ENCODE results near the gene PUS1. TPM values are rescaled to one million over a fixed set of nuclear protein-coding genes. Genes with fewer than 3 reads are reported as not detected.
A peak's percentile ranks its signal among the peaks of the same experiment; 100 is the strongest.

The PUS1 gene
- total RNA-seq, 1 experiment from 2014 or later, result 117 TPM

DNA sequence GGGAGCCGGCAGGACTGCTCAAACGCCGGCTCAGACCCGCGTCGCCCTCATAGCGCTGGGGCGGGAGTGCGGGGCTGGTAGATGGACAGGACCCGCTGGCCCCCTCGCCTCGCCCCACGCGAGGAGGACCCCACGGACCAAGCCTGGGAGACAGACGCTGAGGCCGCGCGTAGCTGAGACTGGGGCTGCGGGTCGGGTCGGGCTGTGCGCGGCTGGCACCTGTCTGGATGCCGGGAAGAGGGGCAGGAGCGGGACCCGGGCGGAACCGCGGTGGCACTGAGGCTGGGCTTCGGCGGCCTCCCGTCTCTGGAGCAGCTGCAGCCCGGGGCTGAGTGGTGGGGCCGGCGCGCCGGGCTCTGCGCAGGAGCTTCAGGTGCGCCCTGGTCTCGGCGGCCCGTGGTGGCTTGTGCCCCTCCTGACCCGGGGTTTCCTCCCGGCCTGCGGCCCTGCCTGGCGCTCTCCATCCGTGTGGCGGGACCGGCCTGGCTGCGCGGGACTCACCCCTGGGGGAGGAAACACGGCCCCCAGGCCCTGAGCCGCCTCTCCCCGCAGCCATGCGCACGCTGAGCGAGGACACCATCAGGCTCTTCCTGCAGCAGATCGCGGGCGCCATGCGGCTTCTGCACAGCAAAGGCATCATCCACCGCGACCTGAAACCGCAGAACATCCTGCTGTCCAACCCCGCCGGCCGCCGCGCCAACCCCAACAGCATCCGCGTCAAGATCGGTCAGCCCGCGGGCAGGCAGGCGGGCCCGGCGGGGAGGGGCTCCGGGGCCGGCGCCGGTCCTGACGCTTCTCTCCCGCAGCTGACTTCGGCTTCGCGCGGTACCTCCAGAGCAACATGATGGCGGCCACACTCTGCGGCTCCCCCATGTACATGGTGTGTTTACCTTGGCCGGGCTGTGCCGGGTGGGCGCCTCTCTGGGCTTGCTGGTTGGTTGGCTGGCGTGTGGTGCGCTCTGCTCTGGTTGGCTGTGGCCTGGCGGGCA, 20.7 kb upstream of the PUS1 start:
- Histone ChIP-seq H3K14ac (ENCODE audit: insufficient read depth, low read length) (no peak overlapping the region; the same call in 1 of the 2 replicates), H4K91ac (ENCODE audit: insufficient read length, low read depth, low read length) (no peak overlapping the region), H2AFZ (ENCODE audit: low read length) (no peak overlapping the region), H2AK5ac (ENCODE audit: insufficient read length, low read length) (no peak overlapping the region), H3K56ac (ENCODE audit: insufficient read length, low read depth, low read length) (no peak overlapping the region), H3K4me1 (ENCODE audit: insufficient read depth, low read length) (no peaks in the 10 kb centered on the region), H3K9me3 (ENCODE audit: control insufficient read depth, low read depth, low read length) (no peaks in the 10 kb centered on the region), H2BK12ac (ENCODE audit: insufficient read length, low read depth, low read length) (no peak overlapping the region), H3K23me2 (ENCODE audit: insufficient read length, low read depth, low read length, poor library complexity, severe bottlenecking) (no peaks in the 10 kb centered on the region), H3K4ac (ENCODE audit: low read depth, low read length) (no peak overlapping the region), H2BK20ac (ENCODE audit: low read depth, low read length, poor library complexity, severe bottlenecking) (no peak overlapping the region), H3K27me3 (ENCODE audit: insufficient read depth, low read length) (no peaks in the 10 kb centered on the region), H4K5ac (ENCODE audit: insufficient read length, low read depth, low read length) (no peak overlapping the region), H3K4me2 (ENCODE audit: insufficient read depth, insufficient read length, low read length) (no peak overlapping the region), H3K79me1 (ENCODE audit: insufficient read depth, low read depth, low read length, poor library complexity, severe bottlenecking) (no peaks in the 10 kb centered on the region), H3K9ac (ENCODE audit: extremely low read depth, insufficient read length, low read length) (no peak overlapping the region), H3K23ac (ENCODE audit: insufficient read length, low read depth, low read length) (no peak overlapping the region), H2BK120ac (ENCODE audit: low read depth, low read length, poor library complexity, severe bottlenecking) (no peak overlapping the region), H4K20me1 (ENCODE audit: control insufficient read depth, insufficient read depth, insufficient read length) (no peaks in the 10 kb centered on the region), H3K18ac (ENCODE audit: insufficient read length, low read depth, low read length) (no peak overlapping the region), H2BK5ac (ENCODE audit: insufficient read length, low read length) (no peak overlapping the region), H3K27ac (ENCODE audit: insufficient read length, low read depth, low read length) (no peak overlapping the region), H2BK15ac (ENCODE audit: low read depth, low read length) (no peak overlapping the region), H3T11ph (ENCODE audit: low read length) (no peak overlapping the region), H4K8ac (replicated peaks; ENCODE audit: insufficient read length, low read depth, low read length) (no peak overlapping the region), H3K79me2 (ENCODE audit: insufficient read depth, low read length) (no peaks in the 10 kb centered on the region; the same call in 1 of the 2 replicates)
- no peak overlapping the region for H3K4me3 Mint-ChIP-seq
- WGBS (ENCODE audit: extremely low coverage, insufficient read length, low lambda C conversion rate), result no CpG with 5 or more reads among the region's 96 CpGs
- TF ChIP-seq, protein P1, sequence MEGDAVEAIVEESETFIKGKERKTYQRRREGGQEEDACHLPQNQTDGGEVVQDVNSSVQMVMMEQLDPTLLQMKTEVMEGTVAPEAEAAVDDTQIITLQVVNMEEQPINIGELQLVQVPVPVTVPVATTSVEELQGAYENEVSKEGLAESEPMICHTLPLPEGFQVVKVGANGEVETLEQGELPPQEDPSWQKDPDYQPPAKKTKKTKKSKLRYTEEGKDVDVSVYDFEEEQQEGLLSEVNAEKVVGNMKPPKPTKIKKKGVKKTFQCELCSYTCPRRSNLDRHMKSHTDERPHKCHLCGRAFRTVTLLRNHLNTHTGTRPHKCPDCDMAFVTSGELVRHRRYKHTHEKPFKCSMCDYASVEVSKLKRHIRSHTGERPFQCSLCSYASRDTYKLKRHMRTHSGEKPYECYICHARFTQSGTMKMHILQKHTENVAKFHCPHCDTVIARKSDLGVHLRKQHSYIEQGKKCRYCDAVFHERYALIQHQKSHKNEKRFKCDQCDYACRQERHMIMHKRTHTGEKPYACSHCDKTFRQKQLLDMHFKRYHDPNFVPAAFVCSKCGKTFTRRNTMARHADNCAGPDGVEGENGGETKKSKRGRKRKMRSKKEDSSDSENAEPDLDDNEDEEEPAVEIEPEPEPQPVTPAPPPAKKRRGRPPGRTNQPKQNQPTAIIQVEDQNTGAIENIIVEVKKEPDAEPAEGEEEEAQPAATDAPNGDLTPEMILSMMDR (conservative IDR thresholded peaks at IDR 0.05), result no peak
- no peaks in the 10 kb centered on the region for H3K9me3 Mint-ChIP-seq
- H3K27ac Mint-ChIP-seq, result peak overlapping the region in 1 of 3 experiments; percentile 68; a peak in 1 of 7 replicates
- H3K27me3 Mint-ChIP-seq (ENCODE audit: low read depth), result no peaks in the 10 kb centered on the region
- H3K36me3 Mint-ChIP-seq (ENCODE audit: insufficient read depth in 1 of 3, low read depth in 3 of 3), result peaks cover 12 to 34% (median 28%) of the 10 kb centered on the region in 3 experiments; a peak in 6 of 7 replicates
- H3K4me1 Mint-ChIP-seq, result 0 out of 4 replicates have a peak, but pooled peaks cover 0 to 5% of the 10 kb centered on the region in 2 experiments
- no peak for DNase-seq

All from H9 (cell line).